ENCODE measurements around the gene TIGAR.

Gene TIGAR

DNA sequence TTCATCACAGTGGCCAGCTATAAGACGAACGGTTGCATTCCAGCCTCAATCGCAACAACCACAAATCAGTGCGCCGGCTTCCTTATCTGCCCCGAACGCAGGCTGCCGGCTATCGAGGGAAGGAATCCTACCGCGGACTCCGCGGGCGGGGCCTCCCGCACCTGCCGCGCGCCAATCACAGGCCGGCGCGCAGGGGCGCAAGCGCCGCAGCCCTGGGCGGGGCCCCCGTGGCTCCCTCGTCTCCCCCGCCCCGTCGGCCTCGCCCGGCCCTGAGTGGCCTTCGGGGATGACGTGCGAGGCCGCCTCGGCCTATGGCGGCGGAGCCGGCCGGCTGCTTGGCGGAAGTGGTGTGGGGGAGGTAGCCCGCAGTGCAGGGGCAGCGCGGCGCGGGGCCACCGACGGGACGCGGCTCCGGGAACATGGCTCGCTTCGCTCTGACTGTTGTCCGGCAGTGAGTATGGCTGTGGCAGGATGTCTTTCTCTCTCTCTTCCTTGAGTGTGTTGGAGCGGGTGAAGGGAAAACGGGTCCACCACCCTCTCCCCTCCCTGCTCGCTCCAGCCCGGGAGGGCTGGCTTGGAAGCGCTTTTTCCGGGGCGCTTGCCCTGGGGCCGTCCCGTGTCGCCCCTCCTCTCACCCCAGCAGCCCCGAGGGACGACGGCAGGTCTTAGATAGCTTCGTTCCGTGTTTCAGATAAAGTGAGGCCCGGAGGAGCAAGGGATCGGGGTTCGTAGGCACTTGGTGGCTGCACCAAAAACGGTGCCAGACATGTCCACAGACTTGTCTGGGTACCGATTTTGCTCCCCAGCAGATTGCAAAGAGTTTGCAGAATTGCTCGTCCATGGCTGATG lies at the start of gene TIGAR:
TIGAR (plus strand) TSS at position 361 of the 849 bp plus-strand sequence; CDS start at position 420, 59 bp downstream.
- DNase-seq (ENCODE audit: low read depth): peak; percentile 83

DNA sequence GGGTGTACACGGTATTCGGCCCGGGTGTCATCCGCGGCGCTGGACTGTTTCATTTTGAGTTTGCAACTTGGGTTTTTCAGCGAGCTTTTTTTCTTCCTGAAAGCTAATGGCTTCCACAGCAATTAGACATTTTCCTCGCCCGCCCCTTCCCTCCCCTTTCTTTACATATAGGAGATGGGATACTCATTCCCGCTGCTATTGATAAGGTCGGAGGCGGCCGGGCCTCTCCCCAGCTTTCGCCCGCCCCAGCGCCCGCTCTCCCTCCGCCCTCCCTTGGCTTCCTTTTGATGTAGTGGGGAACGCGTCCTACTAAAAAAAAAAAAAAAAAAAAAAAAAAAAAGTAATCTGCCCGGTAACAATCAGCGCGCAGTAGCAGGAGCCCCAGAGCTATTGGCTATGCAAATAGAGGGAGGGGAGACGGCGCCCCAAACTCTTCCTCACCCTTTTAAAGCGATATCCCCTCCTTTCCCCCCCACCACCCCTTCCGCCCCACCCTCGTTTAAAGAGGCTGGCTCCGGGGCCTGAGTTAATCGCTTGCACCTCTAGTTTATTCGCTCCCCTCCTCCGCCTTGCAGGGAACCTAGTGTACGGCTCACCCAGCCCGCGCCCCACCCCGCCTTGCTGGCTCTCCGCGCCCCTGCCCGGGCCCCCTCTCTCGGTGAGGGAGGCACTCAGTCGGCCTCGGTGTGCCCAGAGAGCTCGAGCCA lies 49.1 kb upstream of the TIGAR start:
- peak; percentile 64 for DNase-seq (ENCODE audit: low read depth)

GRCh38 chr12:4272424-4273272 lies 48.4 kb upstream of the TIGAR start:
- DNase-seq (ENCODE audit: low read depth): peak; percentile 55

GRCh38 chr12:4273273-4273651 lies 47.8 kb upstream of the TIGAR start:
- no peak for DNase-seq (ENCODE audit: low read depth)

DNA sequence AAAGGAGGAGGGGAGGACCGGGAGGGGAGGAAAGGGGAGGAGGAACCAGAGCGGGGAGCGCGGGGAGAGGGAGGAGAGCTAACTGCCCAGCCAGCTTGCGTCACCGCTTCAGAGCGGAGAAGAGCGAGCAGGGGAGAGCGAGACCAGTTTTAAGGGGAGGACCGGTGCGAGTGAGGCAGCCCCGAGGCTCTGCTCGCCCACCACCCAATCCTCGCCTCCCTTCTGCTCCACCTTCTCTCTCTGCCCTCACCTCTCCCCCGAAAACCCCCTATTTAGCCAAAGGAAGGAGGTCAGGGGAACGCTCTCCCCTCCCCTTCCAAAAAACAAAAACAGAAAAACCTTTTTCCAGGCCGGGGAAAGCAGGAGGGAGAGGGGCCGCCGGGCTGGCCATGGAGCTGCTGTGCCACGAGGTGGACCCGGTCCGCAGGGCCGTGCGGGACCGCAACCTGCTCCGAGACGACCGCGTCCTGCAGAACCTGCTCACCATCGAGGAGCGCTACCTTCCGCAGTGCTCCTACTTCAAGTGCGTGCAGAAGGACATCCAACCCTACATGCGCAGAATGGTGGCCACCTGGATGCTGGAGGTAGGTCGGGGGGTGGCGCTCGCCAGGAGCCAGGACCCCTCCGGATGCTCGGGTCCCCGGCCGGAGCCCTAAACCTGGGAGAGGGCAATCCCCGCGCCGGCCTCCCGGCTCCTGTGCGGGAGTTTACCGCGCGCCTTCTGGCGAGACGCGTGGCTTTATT lies 47.2 kb upstream of the TIGAR start, which contains the start of gene CCND2:
CCND2 (plus strand) TSS at position 111 of the 744 bp plus-strand sequence; CDS start at position 390, 279 bp downstream.
- peak; percentile 57 for DNase-seq (ENCODE audit: low read depth)

GRCh38 chr12:4274396-4275015 lies 46.5 kb upstream of the TIGAR start:
- no peak for DNase-seq (ENCODE audit: low read depth)

DNA sequence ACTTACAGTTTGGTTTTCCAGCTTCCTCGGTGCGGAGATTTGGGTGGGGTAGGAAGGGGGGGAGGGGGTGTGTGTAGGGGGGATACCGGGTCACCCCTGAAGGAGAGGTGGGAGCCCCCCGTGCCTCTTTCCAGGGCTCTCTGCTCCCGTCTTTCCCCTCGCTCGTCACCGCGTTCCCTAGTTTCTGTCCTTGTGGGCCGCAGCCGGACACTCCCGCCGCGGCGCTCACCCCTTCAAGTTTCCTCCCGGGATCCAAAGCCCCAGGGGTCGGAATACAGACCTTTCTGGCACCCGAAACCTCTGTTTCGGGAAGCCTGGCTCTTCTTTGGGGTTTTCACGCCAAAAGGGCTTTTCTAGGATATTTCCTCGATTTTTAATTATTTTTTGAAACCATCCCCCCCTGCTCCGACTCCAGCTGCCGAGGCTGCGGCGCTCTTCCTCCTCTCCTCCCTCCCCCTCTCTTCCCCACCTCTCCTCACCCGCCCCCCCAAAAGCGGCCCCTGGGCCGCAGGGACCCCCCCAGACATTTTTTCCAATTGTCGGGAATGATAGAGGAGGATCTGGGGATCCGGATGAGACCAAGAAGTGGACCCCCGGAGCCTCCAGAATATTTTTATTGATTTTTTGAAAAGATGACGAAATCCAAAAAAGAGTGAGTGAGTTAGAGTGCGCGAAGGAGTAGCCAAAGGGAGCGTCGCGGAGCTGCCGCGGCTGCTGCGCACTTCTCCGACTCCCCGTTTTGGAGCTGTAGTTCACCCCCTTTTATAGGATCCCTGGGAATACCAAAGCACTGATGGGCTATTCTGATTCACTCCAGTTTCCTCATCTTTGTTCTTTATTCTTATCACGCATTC lies 45.8 kb upstream of the TIGAR start:
- DNase-seq (ENCODE audit: low read depth): no peak

DNA sequence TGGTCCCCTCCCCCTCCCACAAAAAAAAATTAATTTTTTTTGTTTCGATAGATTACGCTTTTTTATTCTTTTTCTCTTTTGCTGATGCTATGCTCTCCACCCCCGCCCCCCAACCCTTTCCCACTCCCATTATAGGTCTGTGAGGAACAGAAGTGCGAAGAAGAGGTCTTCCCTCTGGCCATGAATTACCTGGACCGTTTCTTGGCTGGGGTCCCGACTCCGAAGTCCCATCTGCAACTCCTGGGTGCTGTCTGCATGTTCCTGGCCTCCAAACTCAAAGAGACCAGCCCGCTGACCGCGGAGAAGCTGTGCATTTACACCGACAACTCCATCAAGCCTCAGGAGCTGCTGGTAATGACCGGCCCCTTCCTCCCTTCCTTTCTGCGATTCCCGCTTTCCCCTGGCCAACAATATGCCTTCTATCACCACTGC lies 45.1 kb upstream of the TIGAR start:
- DNase-seq (ENCODE audit: low read depth): no peak

DNA sequence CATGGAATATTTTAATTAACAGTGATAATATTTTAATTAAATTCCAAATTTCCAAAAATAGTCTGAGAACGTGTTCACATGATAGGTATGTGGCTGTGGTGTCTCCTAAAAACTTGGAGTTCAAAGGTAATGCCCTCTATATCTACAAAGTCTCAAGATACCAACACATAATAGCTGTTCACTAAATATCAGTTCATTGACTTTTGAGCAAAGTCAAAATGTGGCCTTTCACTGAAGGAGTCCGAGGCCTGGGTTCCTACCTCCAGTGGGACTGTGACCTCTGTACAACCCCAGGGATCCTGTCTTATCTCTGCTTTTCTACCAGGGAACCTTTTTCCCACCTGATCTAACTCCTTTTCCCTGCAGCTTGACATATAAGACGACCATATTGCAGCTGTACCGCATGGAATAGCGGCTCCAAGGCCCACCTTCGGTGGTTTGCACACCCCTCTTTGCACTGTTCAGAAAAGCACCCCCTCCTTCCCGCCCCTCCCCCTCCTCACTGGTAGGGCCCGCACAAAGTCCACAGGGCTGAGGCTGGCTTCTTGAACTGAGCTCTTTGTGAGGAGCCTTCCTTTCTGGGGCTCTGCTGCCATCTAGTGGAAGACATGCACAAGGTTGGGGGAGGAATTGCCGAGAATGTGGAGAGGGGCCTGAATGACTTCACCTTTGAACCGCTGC lies 44.3 kb upstream of the TIGAR start:
- peak; percentile 48 for DNase-seq (ENCODE audit: low read depth)

GRCh38 chr12:4277205-4277543 lies 43.8 kb upstream of the TIGAR start:
- no peak for DNase-seq (ENCODE audit: low read depth)

DNA sequence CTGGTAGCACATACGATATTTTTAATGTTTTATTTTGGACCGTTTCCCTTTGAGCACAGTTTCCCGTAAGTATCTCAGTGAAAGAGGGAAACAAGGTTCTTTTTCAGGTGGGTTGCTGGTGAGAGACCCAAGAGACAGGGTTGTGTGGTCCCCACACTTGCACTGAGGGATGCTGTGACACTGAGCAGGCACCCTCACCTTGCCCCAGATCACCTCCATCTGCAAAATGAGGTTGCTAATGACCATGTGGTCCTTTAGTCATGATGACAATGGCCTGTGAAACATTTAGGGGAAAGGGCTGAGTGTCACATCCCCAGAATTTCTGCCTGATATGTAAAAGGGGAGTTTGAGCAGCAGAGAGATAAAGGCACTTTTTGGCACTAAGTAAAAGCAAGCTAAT lies 43.2 kb upstream of the TIGAR start:
- DNase-seq (ENCODE audit: low read depth): no peak

DNA sequence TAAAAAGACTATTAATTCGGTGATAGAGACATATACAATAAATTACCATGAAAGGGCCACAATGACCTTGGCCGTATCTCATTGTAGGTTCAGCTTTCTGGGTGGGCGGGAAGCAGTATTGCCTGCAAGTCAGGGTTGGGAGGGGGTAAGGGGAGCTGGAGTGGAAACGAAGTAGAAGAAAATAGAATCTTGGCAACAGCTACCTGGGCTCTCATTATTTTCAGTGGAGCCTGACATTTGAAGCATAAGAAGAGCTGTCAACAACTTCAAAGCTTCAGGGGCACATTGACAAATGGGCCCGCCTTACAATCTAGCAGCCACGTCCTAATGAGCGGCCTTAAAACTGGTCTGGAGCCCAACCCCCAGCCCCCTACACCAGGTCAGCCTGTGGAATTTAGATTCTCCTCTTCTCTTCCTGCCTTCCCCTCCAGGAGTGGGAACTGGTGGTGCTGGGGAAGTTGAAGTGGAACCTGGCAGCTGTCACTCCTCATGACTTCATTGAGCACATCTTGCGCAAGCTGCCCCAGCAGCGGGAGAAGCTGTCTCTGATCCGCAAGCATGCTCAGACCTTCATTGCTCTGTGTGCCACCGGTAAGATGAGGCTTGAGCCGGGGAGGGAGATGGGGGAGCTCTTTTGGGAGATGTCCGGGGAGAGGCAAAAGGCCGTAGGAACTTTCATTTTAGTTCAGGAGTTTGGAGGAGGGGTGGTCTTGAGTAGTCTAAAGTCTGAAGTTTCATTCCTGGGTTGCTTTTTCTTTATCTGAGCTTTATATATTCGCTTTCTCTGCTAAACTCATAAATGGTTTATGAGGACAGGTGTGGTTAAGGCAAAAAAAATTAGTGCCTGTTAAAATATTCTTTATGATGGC lies 42.5 kb upstream of the TIGAR start:
- no peak for DNase-seq (ENCODE audit: low read depth)

DNA sequence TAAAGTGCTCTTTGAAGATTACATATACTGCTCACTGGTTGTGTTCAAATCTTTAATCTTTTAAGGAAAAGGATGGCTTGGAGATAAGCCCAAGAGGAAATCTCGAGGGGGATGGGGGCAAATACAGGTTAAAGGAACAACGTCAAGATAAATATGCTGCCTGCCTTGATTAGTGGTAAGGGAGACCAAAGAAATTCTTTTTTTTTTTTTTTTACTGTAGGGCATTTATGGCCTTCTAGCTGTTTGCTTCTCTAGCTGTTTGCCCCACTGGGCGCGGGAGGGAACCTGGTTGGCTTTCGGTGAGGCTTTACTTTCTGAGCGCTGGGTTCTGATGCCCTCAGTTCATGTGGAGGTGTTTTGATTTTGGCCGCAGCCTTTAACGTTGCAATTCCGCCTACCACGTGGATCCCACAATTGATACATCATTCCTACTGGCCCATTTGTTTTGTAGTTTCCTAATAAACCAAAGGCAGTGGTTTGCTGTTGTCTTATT lies 41.8 kb upstream of the TIGAR start:
- DNase-seq (ENCODE audit: low read depth): no peak

GRCh38 chr12:4280351-4281163 lies 40.5 kb upstream of the TIGAR start:
- no peak for DNase-seq (ENCODE audit: low read depth)

GRCh38 chr12:4281173-4281654 lies 39.8 kb upstream of the TIGAR start:
- DNase-seq (ENCODE audit: low read depth): no peak

DNA sequence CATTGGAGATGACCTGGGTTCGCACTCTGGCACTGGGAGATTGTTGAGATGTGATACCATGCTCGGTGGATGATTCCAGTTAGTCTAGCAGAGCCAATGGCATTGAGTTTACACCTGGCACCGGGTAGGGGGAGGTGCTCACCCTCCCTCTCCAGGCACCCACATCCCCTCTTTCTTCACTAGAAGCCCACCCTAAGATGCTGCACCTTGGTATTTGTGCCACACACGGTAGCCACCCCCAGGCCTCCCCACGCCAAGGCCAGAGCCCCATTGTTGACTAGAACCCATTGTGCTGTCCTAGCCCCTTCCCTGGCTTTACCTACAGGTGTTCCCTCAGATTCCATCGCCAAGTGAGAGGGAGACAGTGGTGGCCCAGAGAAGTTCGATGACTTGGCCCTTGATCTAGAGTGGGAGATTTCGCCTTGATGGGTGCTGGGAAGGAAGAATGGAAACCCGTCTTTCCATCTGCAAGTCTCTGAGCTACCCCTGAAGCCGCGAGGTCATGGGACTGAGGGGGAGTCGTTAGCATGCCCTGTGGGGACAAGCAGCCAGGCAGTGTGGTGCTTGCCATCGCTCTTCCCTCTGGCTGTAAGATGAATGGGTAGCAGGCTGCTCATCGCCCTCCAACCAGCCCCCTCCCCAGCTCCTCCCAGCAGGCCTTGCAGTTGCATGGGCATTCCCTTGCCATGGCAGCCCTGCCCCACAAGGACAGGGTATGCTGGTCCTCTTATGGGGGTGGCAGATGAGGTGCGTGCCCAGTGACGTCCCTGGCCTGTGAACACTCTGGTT lies 38.7 kb upstream of the TIGAR start:
- DNase-seq (ENCODE audit: low read depth): no peak

Measured in stimulated activated CD8-positive, alpha-beta memory T cell treated with anti-CD3 and anti-CD28 coated beads, Interleukin-15, amount 100 ng/mL, for 24 hours (primary cell).